ENCODE data around the gene PPIH.

DNA sequence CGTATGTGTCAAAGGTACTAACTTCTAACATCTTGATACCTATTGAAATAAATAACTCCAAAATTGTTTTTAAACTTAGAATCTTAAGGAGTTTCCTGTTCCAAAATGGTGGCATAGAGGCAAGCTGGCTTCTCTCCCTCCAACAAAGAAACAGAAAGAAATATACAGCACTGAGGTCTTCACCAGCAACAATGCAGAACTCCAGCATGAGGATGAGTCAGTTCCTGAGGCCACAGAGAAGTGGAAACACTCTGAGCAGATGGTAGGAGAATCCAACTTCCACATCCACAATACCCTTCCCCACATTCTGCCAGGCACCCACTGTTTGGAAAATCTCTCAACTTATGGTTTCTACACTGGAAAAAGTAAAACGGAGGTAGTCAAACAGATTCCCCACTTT, 12.2 kb upstream of the PPIH start:
- TF ChIP-seq, protein P1, sequence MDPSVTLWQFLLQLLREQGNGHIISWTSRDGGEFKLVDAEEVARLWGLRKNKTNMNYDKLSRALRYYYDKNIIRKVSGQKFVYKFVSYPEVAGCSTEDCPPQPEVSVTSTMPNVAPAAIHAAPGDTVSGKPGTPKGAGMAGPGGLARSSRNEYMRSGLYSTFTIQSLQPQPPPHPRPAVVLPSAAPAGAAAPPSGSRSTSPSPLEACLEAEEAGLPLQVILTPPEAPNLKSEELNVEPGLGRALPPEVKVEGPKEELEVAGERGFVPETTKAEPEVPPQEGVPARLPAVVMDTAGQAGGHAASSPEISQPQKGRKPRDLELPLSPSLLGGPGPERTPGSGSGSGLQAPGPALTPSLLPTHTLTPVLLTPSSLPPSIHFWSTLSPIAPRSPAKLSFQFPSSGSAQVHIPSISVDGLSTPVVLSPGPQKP (IDR thresholded peaks at IDR 0.05; ENCODE audit: low read depth, low read length), result no peak
- TF ChIP-seq KLF5 (IDR thresholded peaks at IDR 0.05; ENCODE audit: partially characterized antibody) (no peak), TBL1XR1 (IDR thresholded peaks at IDR 0.05; ENCODE audit: low read depth, low read length) (no peak), ZNF24 (IDR thresholded peaks at IDR 0.05) (no peak)
